K562 (cell line): Measurements from ENCODE around the gene NCAPD2. TPM values are rescaled to one million over a fixed set of nuclear protein-coding genes. Genes with fewer than 3 reads are reported as not detected.

Experiments
- ATAC-seq: fragments of 200-7000 bp; cut with Tn5 transposase; 3 replicates; pipeline ENCODE4 v1.9.1; 2020; ENCODE audit warnings: moderate library complexity
- BruUV-seq: library from RNA; stranded (reverse); fragments of 400-500 nt; replicated peaks from 2 replicates; lab custom pipeline; 2021; lab: Mats Ljungman, UMichigan
- CTCF ChIA-PET: fragments of 300-600 bp; formaldehyde crosslinking; extraction: SDS; loops from one replicate; lab custom pipeline; 2021; ENCODE audit warnings: low intra/inter-chr PET ratio; lab: Yijun Ruan, JAX
- POLR2A ChIA-PET: fragments of 300-600, 350-650 bp; sonication (Branson Sonifier 250); formaldehyde crosslinking; extraction: SDS; loops from one replicate; lab custom pipeline; 2021; ENCODE audit warnings: antibody characterized with exemption, inconsistent platforms; lab: Yijun Ruan, JAX
- DNase-seq, 4 experiments: peaks; one replicate each; pipeline versions ENCODE4 v3.0.0 to v3.0.0-alpha.2; 2011 to 2018; ENCODE audit warnings: low spot score in 3 of 4, mixed read lengths in 3 of 4; ENCODE audit errors: extremely low read depth in 1 of 4
- FAIRE-seq: peaks from 2 replicates; lab custom pipeline; 2011; peaks lifted over from hg19 to GRCh38; lab: Jason Lieb, UNC
- H2AFZ ChIP-seq: 2 replicates; pipeline ENCODE4 v1.6.0; 2011; ENCODE audit warnings: low read depth, low read length, control low read depth, inconsistent platforms
- H3K27ac ChIP-seq: fragments of 200-600 bp; 3 replicates; pipeline ENCODE4 v1.8.0; 2011; ENCODE audit warnings: low read depth, mild to moderate bottlenecking, control low read depth, inconsistent platforms, low read length, moderate library complexity, mixed read lengths; ENCODE audit errors: extremely low read depth
- H3K27me3 ChIP-seq, 2 experiments: fragments of 300-600 bp in 1 of 2; 2 replicates in 1 of 2; 3 replicates in 1 of 2; pipeline versions ENCODE4 v1.6.0 to v1.8.0; 2011; ENCODE audit warnings: inconsistent platforms in 2 of 2, low read length in 2 of 2, mild to moderate bottlenecking in 1 of 2, mixed read lengths in 1 of 2, moderate library complexity in 1 of 2; ENCODE audit not compliant: control insufficient read depth in 2 of 2, insufficient read depth in 2 of 2
- H3K36me3 ChIP-seq: fragments of 300-600 bp; 3 replicates; pipeline ENCODE4 v1.8.0; 2011; ENCODE audit warnings: mild to moderate bottlenecking, low read length, inconsistent platforms; ENCODE audit not compliant: control insufficient read depth, insufficient read depth
- H3K4me1 ChIP-seq, 2 experiments: fragments of 200-600 bp in 1 of 2; replicated peaks in 1 of 2; 2 replicates in 1 of 2; 3 replicates in 1 of 2; pipeline versions ENCODE4 v1.5.1 to v1.8.0; 2011; ENCODE audit warnings: inconsistent platforms in 2 of 2, low read length in 2 of 2, mild to moderate bottlenecking in 1 of 2, mixed read lengths in 1 of 2, moderate library complexity in 1 of 2; ENCODE audit not compliant: control insufficient read depth in 2 of 2, insufficient read depth in 2 of 2
- H3K4me2 ChIP-seq: 2 replicates; pipeline ENCODE4 v1.6.1; 2011; ENCODE audit warnings: low read length, control low read depth, inconsistent platforms, mixed read lengths; ENCODE audit not compliant: insufficient read depth
- H3K4me3 ChIP-seq: fragments of 200-600 bp; sonication (generic), shearing (Covaris generic); 2 replicates; pipeline ENCODE4 v1.5.1; 2016; ENCODE audit warnings: control low read depth, inconsistent platforms
- H3K79me2 ChIP-seq: fragments of 200-600 bp; 3 replicates; pipeline ENCODE4 v1.8.0; 2011; ENCODE audit warnings: low read length, inconsistent platforms; ENCODE audit not compliant: control insufficient read depth, insufficient read depth
- H3K9ac ChIP-seq, 2 experiments: 2 replicates each; pipeline versions ENCODE4 v1.6.0 to v1.6.1; 2011; ENCODE audit warnings: low read depth in 2 of 2, low read length in 2 of 2, control low read depth in 1 of 2, inconsistent platforms in 1 of 2, mild to moderate bottlenecking in 1 of 2, mixed read lengths in 1 of 2; ENCODE audit not compliant: insufficient read depth in 1 of 2
- H3K9me1 ChIP-seq: one replicate; pipeline ENCODE4 v1.6.0; 2011; ENCODE audit warnings: inconsistent platforms, mild to moderate bottlenecking, low read length, moderate library complexity; ENCODE audit not compliant: control insufficient read depth, insufficient read depth
- H3K9me3 ChIP-seq: replicated peaks from 2 replicates; pipeline ENCODE4 v1.5.1; 2011; ENCODE audit warnings: low read depth, low read length, inconsistent platforms; ENCODE audit not compliant: control insufficient read depth, insufficient read depth
- H4K20me1 ChIP-seq: replicated peaks from 2 replicates; pipeline ENCODE4 v1.6.1; 2011; ENCODE audit warnings: low read length, inconsistent platforms, mixed read lengths; ENCODE audit not compliant: control insufficient read depth, insufficient read depth
- SPI1 ChIP-seq: IDR thresholded peaks from 2 replicates; pipeline ENCODE4 v1.6.1; 2011; ENCODE audit warnings: low read depth, low read length, control low read depth, borderline replicate concordance
- ZMIZ1 ChIP-seq, 2 experiments: fragments of 150-350 bp in 1 of 2; IDR thresholded peaks; 2 replicates each; pipeline ENCODE4 v1.6.1; 2012 to 2016; ENCODE audit warnings: low read depth in 2 of 2, low read length in 2 of 2, mild to moderate bottlenecking in 1 of 2, moderate library complexity in 1 of 2
- WGBS: fragments of 100-300 bp; shearing (Covaris generic); methylation state at CpG from one replicate; pipeline ENCODE4 v1.1.6; 2016; ENCODE audit warnings: low coverage, mixed read lengths; ENCODE audit not compliant: insufficient coverage; ENCODE audit errors: missing lambda C conversion rate; 5-methylcytosine and 5-hydroxymethylcytosine counted together
- in situ Hi-C: fragments of 300-500 bp; cut with MboI; formaldehyde crosslinking; loops from 4 replicates; pipeline ENCODE4 v1.15.0; 2018; ENCODE audit warnings: inconsistent platforms, mixed read lengths
- intact Hi-C: fragments of 100-400 bp; cut with micrococcal nuclease; formaldehyde crosslinking; loops from 2 replicates; pipeline ENCODE4 v1.14.2; 2022
- polyA plus RNA-seq, 8 experiments: library from polyadenylated mRNA; depleted of rRNA in 4 of 8; stranded (reverse) in 5 of 8; unstranded in 3 of 8; fragments of >200 nt; fragmentation: Nextera tagmentation in 2 of 8; fragmentation: Illumina TruSeq in 1 of 8; extraction: Ambion mirVana in 2 of 8; extraction: Trizol in 1 of 8; gene quantifications; 2 replicates each; pipeline versions ENCODE4 v1.2.1 to v1.2.3, GENCODE V29; 2011 to 2014; ENCODE audit warnings: inconsistent platforms in 1 of 8, missing spikeins in 1 of 8
- total RNA-seq, 7 experiments: library from RNA; depleted of rRNA in 6 of 7; stranded (reverse); fragments of >200 nt in 6 of 7; fragmentation: Illumina TruSeq in 2 of 7; extraction: Trizol in 2 of 7; gene quantifications; 2 replicates each; pipeline versions ENCODE4 v1.2.1 to v1.2.3, GENCODE V29; 2011 to 2021; ENCODE audit warnings: low replicate concordance in 1 of 7

NCAPD2 gene
- total and polyA plus RNA-seq, 9 of the 15 experiments (the other 6 are each of a cell fraction or from before 2014, with no cell fraction given), result 16.9 to 93.7 (median 68.3) TPM

DNA sequence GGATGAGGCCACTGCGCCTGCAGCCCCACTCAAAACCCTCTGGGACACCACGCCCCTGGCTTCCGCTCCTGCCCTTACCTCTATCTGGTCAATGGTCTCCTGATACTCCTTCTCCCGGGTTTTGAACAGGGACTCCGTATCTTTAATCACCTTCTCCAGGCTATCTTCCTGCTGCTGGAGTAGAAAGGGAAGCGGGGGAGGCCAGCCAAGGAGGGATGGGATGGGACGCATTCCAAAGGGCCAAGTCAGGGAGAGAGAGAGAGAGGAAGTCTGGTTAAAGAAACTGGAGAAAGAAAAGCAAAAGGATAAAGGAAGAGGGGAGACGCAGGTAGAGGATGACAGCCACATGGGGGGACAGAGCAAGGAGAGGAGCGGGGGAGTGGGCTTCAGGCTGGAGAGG lies 54.1 kb downstream of the NCAPD2 start:
- peak overlapping the region in 1 of 2 experiments; percentile 74; a peak in 2 of 4 replicates for H3K9ac ChIP-seq
- H3K4me2 ChIP-seq, result no peak overlapping the region; the same call in 1 of the 2 replicates
- ATAC-seq (no peak), FAIRE-seq (no peak), DNase-seq (peak in 2 of 4 experiments; percentile 23 to 27)
- H3K9me3 ChIP-seq, result no peaks in the 10 kb centered on the region
- ChIA-PET POLR2A (interaction anchor here (1.2 kb wide), 1 partner anchor 14 kb away, joined by 4 read pairs; the partner anchor contains the start of gene GAPDH), CTCF (no interaction called here)
- in situ Hi-C loops (no loop called here), intact Hi-C loops (no loop called here)
- no peak overlapping the region for H3K4me3 ChIP-seq
- H3K4me1 ChIP-seq, result peaks cover 27 to 59% of the 10 kb centered on the region in 2 experiments; a peak in 4 of 5 replicates
- H3K79me2 ChIP-seq, result no peaks in the 10 kb centered on the region
- 0 out of 2 replicates have a peak, but pooled peaks have one; percentile 1 for TF ChIP-seq SPI1
- TF ChIP-seq ZMIZ1 (IDR thresholded peaks at IDR 0.05; ENCODE audit: low read depth in 2 of 2, low read length in 2 of 2), result no peak
- TF ChIP-seq, all 486 proteins: peak for 1
- no peaks in the 10 kb centered on the region for H3K27me3 ChIP-seq
- H3K36me3 ChIP-seq, result no peaks in the 10 kb centered on the region
- no peaks in the 10 kb centered on the region for H4K20me1 ChIP-seq
- BruUV-seq, result no TSS peak
- no peak overlapping the region for H3K27ac ChIP-seq
- WGBS, result 61% methylated on average over 7 of the region's 9 CpGs
- H2AFZ ChIP-seq, result no peak overlapping the region
- no peaks in the 10 kb centered on the region for H3K9me1 ChIP-seq
